ENCODE measurements around the gene SCN1A. TPM values are rescaled to one million over a fixed set of nuclear protein-coding genes. Genes with fewer than 3 reads are reported as not detected.

Gene SCN1A
- total and polyA plus RNA-seq, 2 of the 13 experiments (the other 11 are each of a cell fraction or from before 2014, with no cell fraction given) = 19.9 to 39.4 TPM

DNA sequence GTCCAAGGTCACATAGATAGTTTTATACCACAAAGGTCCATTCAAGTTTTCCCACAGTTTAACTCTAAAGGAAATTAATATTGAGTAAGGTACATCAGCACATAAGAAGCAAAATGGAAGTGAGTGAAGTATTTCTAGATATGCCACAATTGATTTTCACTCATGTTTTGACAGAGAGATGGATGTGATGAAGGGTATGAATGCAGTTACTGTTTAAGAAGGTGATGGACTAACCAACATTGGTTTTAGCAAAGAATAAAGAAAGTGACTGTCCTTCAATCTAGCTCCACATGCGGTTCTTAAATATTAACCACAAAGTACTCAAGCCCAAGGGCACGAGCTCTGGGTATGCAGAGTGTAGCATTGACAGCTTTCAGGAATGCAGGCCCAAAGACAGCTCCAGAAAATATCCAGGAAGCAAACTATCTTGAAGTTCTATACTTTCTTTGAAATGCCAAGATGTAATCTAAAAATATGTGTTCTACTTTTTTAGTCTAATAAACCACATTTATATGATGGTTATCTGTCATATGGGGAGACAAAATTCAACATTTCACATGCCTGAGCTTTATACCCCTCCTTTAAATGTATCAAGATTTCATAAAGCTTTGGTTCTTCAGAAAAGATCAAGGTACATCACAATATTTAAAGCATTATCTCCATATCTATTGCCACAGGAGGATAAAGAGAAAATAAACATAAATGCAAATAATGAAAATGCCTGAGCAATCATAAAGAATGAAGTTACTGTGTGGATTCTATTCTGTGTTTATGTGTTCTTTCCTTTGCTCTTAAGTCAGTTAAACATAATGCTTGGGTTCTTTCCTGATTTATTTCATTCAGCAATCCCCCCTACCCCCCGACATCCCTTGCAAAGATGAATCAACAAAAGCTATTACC lies 6.7 kb upstream of the SCN1A start (continued):
- TF ChIP-seq, protein P1, sequence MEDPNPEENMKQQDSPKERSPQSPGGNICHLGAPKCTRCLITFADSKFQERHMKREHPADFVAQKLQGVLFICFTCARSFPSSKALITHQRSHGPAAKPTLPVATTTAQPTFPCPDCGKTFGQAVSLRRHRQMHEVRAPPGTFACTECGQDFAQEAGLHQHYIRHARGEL (CRISPR knock-in tag; IDR thresholded peaks at IDR 0.05) = no peak
- TF ChIP-seq NRL (CRISPR knock-in tag; IDR thresholded peaks at IDR 0.05; ENCODE audit: borderline replicate concordance) (no peak), POLR2G (IDR thresholded peaks at IDR 0.05; ENCODE audit: low read depth, low read length) (peak; percentile 85), ZNF777 (CRISPR knock-in tag; IDR thresholded peaks at IDR 0.05) (no peak), POLR2AphosphoS2 (IDR thresholded peaks at IDR 0.05; ENCODE audit: low read depth, low read length) (no peak), TCF7L2 (IDR thresholded peaks at IDR 0.05; ENCODE audit: low read depth, low read length) (peak; percentile 88), JUN (CRISPR knock-in tag; IDR thresholded peaks at IDR 0.05) (0 out of 2 replicates have a peak, but pooled peaks have one; percentile 25), HNF4A (CRISPR knock-in tag; IDR thresholded peaks at IDR 0.05) (peak; percentile 73), CBX5 (CRISPR knock-in tag; IDR thresholded peaks at IDR 0.05; ENCODE audit: borderline replicate concordance) (0 out of 2 replicates have a peak, but pooled peaks have one; percentile 49), ZNF101 (CRISPR knock-in tag; IDR thresholded peaks at IDR 0.05; ENCODE audit: borderline replicate concordance, low read depth) (no peak)
- TF ChIP-seq, protein P2, sequence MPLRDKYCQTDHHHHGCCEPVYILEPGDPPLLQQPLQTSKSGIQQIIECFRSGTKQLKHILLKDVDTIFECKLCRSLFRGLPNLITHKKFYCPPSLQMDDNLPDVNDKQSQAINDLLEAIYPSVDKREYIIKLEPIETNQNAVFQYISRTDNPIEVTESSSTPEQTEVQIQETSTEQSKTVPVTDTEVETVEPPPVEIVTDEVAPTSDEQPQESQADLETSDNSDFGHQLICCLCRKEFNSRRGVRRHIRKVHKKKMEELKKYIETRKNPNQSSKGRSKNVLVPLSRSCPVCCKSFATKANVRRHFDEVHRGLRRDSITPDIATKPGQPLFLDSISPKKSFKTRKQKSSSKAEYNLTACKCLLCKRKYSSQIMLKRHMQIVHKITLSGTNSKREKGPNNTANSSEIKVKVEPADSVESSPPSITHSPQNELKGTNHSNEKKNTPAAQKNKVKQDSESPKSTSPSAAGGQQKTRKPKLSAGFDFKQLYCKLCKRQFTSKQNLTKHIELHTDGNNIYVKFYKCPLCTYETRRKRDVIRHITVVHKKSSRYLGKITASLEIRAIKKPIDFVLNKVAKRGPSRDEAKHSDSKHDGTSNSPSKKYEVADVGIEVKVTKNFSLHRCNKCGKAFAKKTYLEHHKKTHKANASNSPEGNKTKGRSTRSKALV (CRISPR knock-in tag; IDR thresholded peaks at IDR 0.05) = no peak
- TF ChIP-seq, protein P3, sequence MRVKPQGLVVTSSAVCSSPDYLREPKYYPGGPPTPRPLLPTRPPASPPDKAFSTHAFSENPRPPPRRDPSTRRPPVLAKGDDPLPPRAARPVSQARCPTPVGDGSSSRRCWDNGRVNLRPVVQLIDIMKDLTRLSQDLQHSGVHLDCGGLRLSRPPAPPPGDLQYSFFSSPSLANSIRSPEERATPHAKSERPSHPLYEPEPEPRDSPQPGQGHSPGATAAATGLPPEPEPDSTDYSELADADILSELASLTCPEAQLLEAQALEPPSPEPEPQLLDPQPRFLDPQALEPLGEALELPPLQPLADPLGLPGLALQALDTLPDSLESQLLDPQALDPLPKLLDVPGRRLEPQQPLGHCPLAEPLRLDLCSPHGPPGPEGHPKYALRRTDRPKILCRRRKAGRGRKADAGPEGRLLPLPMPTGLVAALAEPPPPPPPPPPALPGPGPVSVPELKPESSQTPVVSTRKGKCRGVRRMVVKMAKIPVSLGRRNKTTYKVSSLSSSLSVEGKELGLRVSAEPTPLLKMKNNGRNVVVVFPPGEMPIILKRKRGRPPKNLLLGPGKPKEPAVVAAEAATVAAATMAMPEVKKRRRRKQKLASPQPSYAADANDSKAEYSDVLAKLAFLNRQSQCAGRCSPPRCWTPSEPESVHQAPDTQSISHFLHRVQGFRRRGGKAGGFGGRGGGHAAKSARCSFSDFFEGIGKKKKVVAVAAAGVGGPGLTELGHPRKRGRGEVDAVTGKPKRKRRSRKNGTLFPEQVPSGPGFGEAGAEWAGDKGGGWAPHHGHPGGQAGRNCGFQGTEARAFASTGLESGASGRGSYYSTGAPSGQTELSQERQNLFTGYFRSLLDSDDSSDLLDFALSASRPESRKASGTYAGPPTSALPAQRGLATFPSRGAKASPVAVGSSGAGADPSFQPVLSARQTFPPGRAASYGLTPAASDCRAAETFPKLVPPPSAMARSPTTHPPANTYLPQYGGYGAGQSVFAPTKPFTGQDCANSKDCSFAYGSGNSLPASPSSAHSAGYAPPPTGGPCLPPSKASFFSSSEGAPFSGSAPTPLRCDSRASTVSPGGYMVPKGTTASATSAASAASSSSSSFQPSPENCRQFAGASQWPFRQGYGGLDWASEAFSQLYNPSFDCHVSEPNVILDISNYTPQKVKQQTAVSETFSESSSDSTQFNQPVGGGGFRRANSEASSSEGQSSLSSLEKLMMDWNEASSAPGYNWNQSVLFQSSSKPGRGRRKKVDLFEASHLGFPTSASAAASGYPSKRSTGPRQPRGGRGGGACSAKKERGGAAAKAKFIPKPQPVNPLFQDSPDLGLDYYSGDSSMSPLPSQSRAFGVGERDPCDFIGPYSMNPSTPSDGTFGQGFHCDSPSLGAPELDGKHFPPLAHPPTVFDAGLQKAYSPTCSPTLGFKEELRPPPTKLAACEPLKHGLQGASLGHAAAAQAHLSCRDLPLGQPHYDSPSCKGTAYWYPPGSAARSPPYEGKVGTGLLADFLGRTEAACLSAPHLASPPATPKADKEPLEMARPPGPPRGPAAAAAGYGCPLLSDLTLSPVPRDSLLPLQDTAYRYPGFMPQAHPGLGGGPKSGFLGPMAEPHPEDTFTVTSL (CRISPR knock-in tag; IDR thresholded peaks at IDR 0.05; ENCODE audit: borderline replicate concordance) = peak; percentile 87
- TF ChIP-seq, protein P4, sequence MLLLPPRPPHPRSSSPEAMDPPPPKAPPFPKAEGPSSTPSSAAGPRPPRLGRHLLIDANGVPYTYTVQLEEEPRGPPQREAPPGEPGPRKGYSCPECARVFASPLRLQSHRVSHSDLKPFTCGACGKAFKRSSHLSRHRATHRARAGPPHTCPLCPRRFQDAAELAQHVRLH (CRISPR knock-in tag; IDR thresholded peaks at IDR 0.05; ENCODE audit: borderline replicate concordance, low read depth) = 0 out of 2 replicates have a peak, but pooled peaks have one; percentile 47
- TF ChIP-seq, protein P5, sequence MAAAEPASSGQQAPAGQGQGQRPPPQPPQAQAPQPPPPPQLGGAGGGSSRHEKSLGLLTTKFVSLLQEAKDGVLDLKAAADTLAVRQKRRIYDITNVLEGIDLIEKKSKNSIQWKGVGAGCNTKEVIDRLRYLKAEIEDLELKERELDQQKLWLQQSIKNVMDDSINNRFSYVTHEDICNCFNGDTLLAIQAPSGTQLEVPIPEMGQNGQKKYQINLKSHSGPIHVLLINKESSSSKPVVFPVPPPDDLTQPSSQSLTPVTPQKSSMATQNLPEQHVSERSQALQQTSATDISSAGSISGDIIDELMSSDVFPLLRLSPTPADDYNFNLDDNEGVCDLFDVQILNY (CRISPR knock-in tag; conservative IDR thresholded peaks at IDR 0.05) = no peak
- TF ChIP-seq, protein P6, sequence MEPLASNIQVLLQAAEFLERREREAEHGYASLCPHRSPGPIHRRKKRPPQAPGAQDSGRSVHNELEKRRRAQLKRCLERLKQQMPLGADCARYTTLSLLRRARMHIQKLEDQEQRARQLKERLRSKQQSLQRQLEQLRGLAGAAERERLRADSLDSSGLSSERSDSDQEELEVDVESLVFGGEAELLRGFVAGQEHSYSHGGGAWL (CRISPR knock-in tag; IDR thresholded peaks at IDR 0.05) = no peak; the same call in 1 of the 2 replicates
- TF ChIP-seq, protein P7, sequence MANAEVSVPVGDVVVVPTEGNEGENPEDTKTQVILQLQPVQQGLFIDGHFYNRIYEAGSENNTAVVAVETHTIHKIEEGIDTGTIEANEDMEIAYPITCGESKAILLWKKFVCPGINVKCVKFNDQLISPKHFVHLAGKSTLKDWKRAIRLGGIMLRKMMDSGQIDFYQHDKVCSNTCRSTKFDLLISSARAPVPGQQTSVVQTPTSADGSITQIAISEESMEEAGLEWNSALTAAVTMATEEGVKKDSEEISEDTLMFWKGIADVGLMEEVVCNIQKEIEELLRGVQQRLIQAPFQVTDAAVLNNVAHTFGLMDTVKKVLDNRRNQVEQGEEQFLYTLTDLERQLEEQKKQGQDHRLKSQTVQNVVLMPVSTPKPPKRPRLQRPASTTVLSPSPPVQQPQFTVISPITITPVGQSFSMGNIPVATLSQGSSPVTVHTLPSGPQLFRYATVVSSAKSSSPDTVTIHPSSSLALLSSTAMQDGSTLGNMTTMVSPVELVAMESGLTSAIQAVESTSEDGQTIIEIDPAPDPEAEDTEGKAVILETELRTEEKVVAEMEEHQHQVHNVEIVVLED (CRISPR knock-in tag; IDR thresholded peaks at IDR 0.05; ENCODE audit: borderline replicate concordance) = peak; percentile 40; the same call in 1 of the 2 replicates
